ENCODE results near the gene ACTG1.

The ACTG1 gene

GRCh38 chr17:81468770-81469121 lies 43.9 kb downstream of the ACTG1 start:
- TF ChIP-seq SPI1 (IDR thresholded peaks at IDR 0.05; ENCODE audit: low read depth, low read length): no peak
- no peak for TF ChIP-seq PAX5 (IDR thresholded peaks at IDR 0.05; ENCODE audit: insufficient read depth, low read length, severe bottlenecking)
- TF ChIP-seq TAF1 (IDR thresholded peaks at IDR 0.05; ENCODE audit: low read depth, low read length): no peak
- no peak for TF ChIP-seq POLR2AphosphoS5 (IDR thresholded peaks at IDR 0.05; ENCODE audit: low read depth, low read length)
- no peak for TF ChIP-seq POLR2A (IDR thresholded peaks at IDR 0.05; ENCODE audit: low read depth, low read length)
- no peak for TF ChIP-seq POU2F2 (IDR thresholded peaks at IDR 0.05; ENCODE audit: low read depth, low read length)
- FAIRE-seq: no peak
- no peak for DNase-seq (ENCODE audit: insufficient read length, low spot score)

GRCh38 chr17:81468111-81468769 lies 44.4 kb downstream of the ACTG1 start:
- DNase-seq (ENCODE audit: insufficient read length, low spot score) (no peak), FAIRE-seq (no peak)
- TF ChIP-seq POU2F2 (IDR thresholded peaks at IDR 0.05; ENCODE audit: low read depth, low read length) (no peak), TAF1 (IDR thresholded peaks at IDR 0.05; ENCODE audit: low read depth, low read length) (no peak), PAX5 (IDR thresholded peaks at IDR 0.05; ENCODE audit: insufficient read depth, low read length, severe bottlenecking) (no peak), POLR2AphosphoS5 (IDR thresholded peaks at IDR 0.05; ENCODE audit: low read depth, low read length) (no peak), POLR2A (IDR thresholded peaks at IDR 0.05; ENCODE audit: low read depth, low read length) (no peak), SPI1 (IDR thresholded peaks at IDR 0.05; ENCODE audit: low read depth, low read length) (no peak)

GRCh38 chr17:81466564-81467472 lies 45.8 kb downstream of the ACTG1 start:
- no peak for FAIRE-seq
- TF ChIP-seq SPI1 (IDR thresholded peaks at IDR 0.05; ENCODE audit: low read depth, low read length) (no peak), TAF1 (IDR thresholded peaks at IDR 0.05; ENCODE audit: low read depth, low read length) (no peak), POLR2A (IDR thresholded peaks at IDR 0.05; ENCODE audit: low read depth, low read length) (no peak), PAX5 (IDR thresholded peaks at IDR 0.05; ENCODE audit: insufficient read depth, low read length, severe bottlenecking) (no peak), POLR2AphosphoS5 (IDR thresholded peaks at IDR 0.05; ENCODE audit: low read depth, low read length) (no peak), POU2F2 (IDR thresholded peaks at IDR 0.05; ENCODE audit: low read depth, low read length) (no peak)
- DNase-seq (ENCODE audit: insufficient read length, low spot score): no peak

- DNase-seq (ENCODE audit: insufficient read length, low spot score) (no peak), FAIRE-seq (no peak)
- TF ChIP-seq PAX5 (IDR thresholded peaks at IDR 0.05; ENCODE audit: insufficient read depth, low read length, severe bottlenecking) (no peak), SPI1 (IDR thresholded peaks at IDR 0.05; ENCODE audit: low read depth, low read length) (no peak), TAF1 (IDR thresholded peaks at IDR 0.05; ENCODE audit: low read depth, low read length) (no peak), POU2F2 (IDR thresholded peaks at IDR 0.05; ENCODE audit: low read depth, low read length) (no peak), POLR2A (IDR thresholded peaks at IDR 0.05; ENCODE audit: low read depth, low read length) (no peak), POLR2AphosphoS5 (IDR thresholded peaks at IDR 0.05; ENCODE audit: low read depth, low read length) (no peak)
These were observed 46.7 kb downstream of the ACTG1 start for GRCh38 chr17:81465910-81466309.

GRCh38 chr17:81464586-81464985 lies 48.0 kb downstream of the ACTG1 start:
- DNase-seq (ENCODE audit: insufficient read length, low spot score) (no peak), FAIRE-seq (no peak)
- TF ChIP-seq SPI1 (IDR thresholded peaks at IDR 0.05; ENCODE audit: low read depth, low read length): no peak
- TF ChIP-seq POLR2A (IDR thresholded peaks at IDR 0.05; ENCODE audit: low read depth, low read length): no peak
- TF ChIP-seq TAF1 (IDR thresholded peaks at IDR 0.05; ENCODE audit: low read depth, low read length): no peak
- TF ChIP-seq POU2F2 (IDR thresholded peaks at IDR 0.05; ENCODE audit: low read depth, low read length): no peak
- no peak for TF ChIP-seq PAX5 (IDR thresholded peaks at IDR 0.05; ENCODE audit: insufficient read depth, low read length, severe bottlenecking)

- no peak for TF ChIP-seq SPI1 (IDR thresholded peaks at IDR 0.05; ENCODE audit: low read depth, low read length)
- no peak for TF ChIP-seq POU2F2 (IDR thresholded peaks at IDR 0.05; ENCODE audit: low read depth, low read length)
- TF ChIP-seq POLR2AphosphoS5 (IDR thresholded peaks at IDR 0.05; ENCODE audit: low read depth, low read length): no peak
- TF ChIP-seq TAF1 (IDR thresholded peaks at IDR 0.05; ENCODE audit: low read depth, low read length): no peak
- no peak for TF ChIP-seq PAX5 (IDR thresholded peaks at IDR 0.05; ENCODE audit: insufficient read depth, low read length, severe bottlenecking)
- no peak for TF ChIP-seq POLR2A (IDR thresholded peaks at IDR 0.05; ENCODE audit: low read depth, low read length)
- DNase-seq (ENCODE audit: insufficient read length, low spot score) (no peak), FAIRE-seq (no peak)
These were observed 49.1 kb downstream of the ACTG1 start for GRCh38 chr17:81463506-81463905.

- no peak for FAIRE-seq
- no peak for DNase-seq (ENCODE audit: insufficient read length, low spot score)
- TF ChIP-seq PAX5 (IDR thresholded peaks at IDR 0.05; ENCODE audit: insufficient read depth, low read length, severe bottlenecking): no peak
- no peak for TF ChIP-seq SPI1 (IDR thresholded peaks at IDR 0.05; ENCODE audit: low read depth, low read length)
- no peak for TF ChIP-seq TAF1 (IDR thresholded peaks at IDR 0.05; ENCODE audit: low read depth, low read length)
- no peak for TF ChIP-seq POLR2AphosphoS5 (IDR thresholded peaks at IDR 0.05; ENCODE audit: low read depth, low read length)
- no peak for TF ChIP-seq POLR2A (IDR thresholded peaks at IDR 0.05; ENCODE audit: low read depth, low read length)
These were observed 50.0 kb downstream of the ACTG1 start for GRCh38 chr17:81462506-81463125.

- TF ChIP-seq POLR2A (IDR thresholded peaks at IDR 0.05; ENCODE audit: low read depth, low read length): no peak
- TF ChIP-seq POLR2AphosphoS5 (IDR thresholded peaks at IDR 0.05; ENCODE audit: low read depth, low read length): no peak
- TF ChIP-seq SPI1 (IDR thresholded peaks at IDR 0.05; ENCODE audit: low read depth, low read length): no peak
- TF ChIP-seq TAF1 (IDR thresholded peaks at IDR 0.05; ENCODE audit: low read depth, low read length): no peak
- no peak for TF ChIP-seq POU2F2 (IDR thresholded peaks at IDR 0.05; ENCODE audit: low read depth, low read length)
- no peak for TF ChIP-seq PAX5 (IDR thresholded peaks at IDR 0.05; ENCODE audit: insufficient read depth, low read length, severe bottlenecking)
- no peak for FAIRE-seq
- no peak for DNase-seq (ENCODE audit: insufficient read length, low spot score)
These were observed 50.7 kb downstream of the ACTG1 start for GRCh38 chr17:81461607-81462500.
